HG03060 (cell line): ENCODE results near the gene ROMO1.
"Not testable (repeated sequence)": the region's sequence is repeated elsewhere in the genome, so short reads cannot be mapped to it uniquely, and the experiment has no call there.

Experiments
- ATAC-seq: cut with Tn5 transposase; IDR thresholded peaks from one replicate; pipeline ENCODE4 v1.9.1; 2021; ENCODE audit warnings: low read depth, moderate number of reproducible peaks; ENCODE audit not compliant: unreplicated experiment

The ROMO1 gene

GRCh38 chr20:35744492-35744841, 45.3 kb downstream of the ROMO1 start:
- not testable (repeated sequence) for ATAC-seq
